Skeletal muscle cell (primary cell): Measurements from ENCODE around the gene ZNF75A.
A peak's percentile ranks its signal among the peaks of the same experiment; 100 is the strongest.

Experiments
- DNase-seq: peaks from one replicate; pipeline ENCODE4 v3.0.0-alpha.2; 2010; ENCODE audit warnings: low read depth
- H3K4me3 ChIP-seq: 2 replicates; pipeline ENCODE4 v1.5.1; 2011; ENCODE audit warnings: low read depth, mild to moderate bottlenecking, control low read depth, low read length, moderate library complexity

Gene ZNF75A

DNA sequence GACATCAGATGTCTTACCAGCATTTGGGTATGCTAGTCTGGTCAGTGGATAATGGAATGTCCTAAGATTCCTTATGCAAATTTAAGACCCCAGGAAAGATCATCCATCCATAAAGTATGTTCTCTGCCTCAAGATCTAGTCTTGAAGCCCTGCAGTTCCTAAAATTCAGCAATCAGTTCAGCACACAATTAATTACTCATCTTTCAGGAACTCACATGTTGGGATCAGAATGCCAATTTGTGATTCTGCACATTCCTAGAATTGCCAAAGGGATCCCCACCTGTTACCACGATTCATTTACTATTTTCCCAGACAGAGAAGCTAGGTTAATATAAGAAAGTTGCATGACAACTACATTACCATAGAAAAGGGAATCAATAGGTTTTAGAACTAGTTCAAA, 53.6 kb downstream of the ZNF75A start:
- DNase-seq, result no peak
- H3K4me3 ChIP-seq, result no peak overlapping the region

DNA sequence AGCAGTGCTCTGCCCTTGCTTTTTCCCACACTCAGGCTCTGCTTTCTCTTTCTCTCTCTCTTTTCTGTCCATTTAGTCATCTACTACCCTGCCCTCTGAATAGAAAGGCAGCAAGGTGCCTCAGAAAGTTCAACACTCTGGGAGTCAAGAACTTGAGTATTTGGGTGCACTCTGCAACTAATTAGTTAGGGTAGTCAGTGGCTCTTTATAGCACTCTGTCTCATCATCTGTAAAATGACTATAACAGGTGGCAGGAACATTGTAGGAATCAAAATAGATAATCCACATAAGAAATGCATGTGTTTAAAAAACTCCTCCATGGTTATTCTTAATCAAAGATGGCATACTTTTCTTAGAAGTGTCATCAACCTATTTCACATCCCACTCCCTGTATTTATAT, 57.6 kb downstream of the ZNF75A start:
- no peak overlapping the region for H3K4me3 ChIP-seq
- no peak for DNase-seq

- no peak overlapping the region for H3K4me3 ChIP-seq
- no peak for DNase-seq
These were observed 58.5 kb downstream of the ZNF75A start for GRCh38 chr16:3363793-3364192.

- DNase-seq, result peak; percentile 83
- H3K4me3 ChIP-seq, result peak overlapping the region; percentile 71
These were observed 59.6 kb downstream of the ZNF75A start for GRCh38 chr16:3364774-3365427.
